Measurements from ENCODE around the gene C16orf89. TPM values are rescaled to one million over a fixed set of nuclear protein-coding genes. Genes with fewer than 3 reads are reported as not detected.

The C16orf89 gene
- total RNA-seq, 1 experiment from 2014 or later = not detected

GRCh38 chr16:5064915-5065314 is 841 bp downstream of the C16orf89 start:
- Histone ChIP-seq H3K4me3 (ENCODE audit: low read depth, low read length, poor library complexity, severe bottlenecking) (no peak overlapping the region), H3K4me1 (ENCODE audit: insufficient read depth, low read length, poor library complexity, severe bottlenecking) (no peaks in the 10 kb centered on the region), H3K36me3 (ENCODE audit: insufficient read depth, low read length, poor library complexity, severe bottlenecking) (no peaks in the 10 kb centered on the region), H3K27ac (ENCODE audit: low read depth, low read length, poor library complexity, severe bottlenecking) (no peak overlapping the region), H3K9me3 (ENCODE audit: low read depth, low read length, poor library complexity, severe bottlenecking) (no peaks in the 10 kb centered on the region), H3K27me3 (replicated peaks; ENCODE audit: insufficient read depth, low read depth, low read length, poor library complexity) (peaks cover 54% of the 10 kb centered on the region)
- no peak for TF ChIP-seq EZH2 (IDR thresholded peaks at IDR 0.05; ENCODE audit: borderline replicate concordance, low read depth, low read length, poor library complexity, severe bottlenecking)
- TF ChIP-seq CTCF (conservative IDR thresholded peaks at IDR 0.05; ENCODE audit: low read depth, low read length) = no peak
- intact Hi-C loops (cut with micrococcal nuclease; ENCODE audit: unreplicated experiment) = no loop called here
- DNase-seq (ENCODE audit: low spot score) = no peak
- ChIA-PET CTCF (no interaction called here), POLR2A (ENCODE audit: low non-redundant PET) (no interaction called here)
- no TSS peak for BruUV-seq (replicated peaks)

GRCh38 chr16:5062790-5063765 is 2.7 kb downstream of the C16orf89 start:
- H3K36me3 ChIP-seq (ENCODE audit: insufficient read depth, low read length, poor library complexity, severe bottlenecking) = no peaks in the 10 kb centered on the region
- BruUV-seq (replicated peaks) = no TSS peak
- peaks cover 54% of the 10 kb centered on the region for H3K27me3 ChIP-seq (replicated peaks; ENCODE audit: insufficient read depth, low read depth, low read length, poor library complexity)
- H3K4me1 ChIP-seq (ENCODE audit: insufficient read depth, low read length, poor library complexity, severe bottlenecking) = no peaks in the 10 kb centered on the region
- no peaks in the 10 kb centered on the region for H3K9me3 ChIP-seq (ENCODE audit: low read depth, low read length, poor library complexity, severe bottlenecking)
- TF ChIP-seq EZH2 (IDR thresholded peaks at IDR 0.05; ENCODE audit: borderline replicate concordance, low read depth, low read length, poor library complexity, severe bottlenecking) (no peak), CTCF (conservative IDR thresholded peaks at IDR 0.05; ENCODE audit: low read depth, low read length) (no peak)
- no peak overlapping the region for H3K27ac ChIP-seq (ENCODE audit: low read depth, low read length, poor library complexity, severe bottlenecking)
- POLR2A ChIA-PET (ENCODE audit: low non-redundant PET) = interaction anchor here (0.6 kb wide), 1 partner anchor 447 kb away, joined by 9 read pairs; no protein-coding TSS in a partner anchor
- no peak for DNase-seq (ENCODE audit: low spot score)
- CTCF ChIA-PET = no interaction called here
- H3K4me3 ChIP-seq (ENCODE audit: low read depth, low read length, poor library complexity, severe bottlenecking) = no peak overlapping the region
- intact Hi-C loops (cut with micrococcal nuclease; ENCODE audit: unreplicated experiment) = no loop called here

- H3K4me3 ChIP-seq (ENCODE audit: low read depth, low read length, poor library complexity, severe bottlenecking) = no peak overlapping the region
- ChIA-PET POLR2A (ENCODE audit: low non-redundant PET) (no interaction called here), CTCF (no interaction called here)
- DNase-seq (ENCODE audit: low spot score) = no peak
- intact Hi-C loops (cut with micrococcal nuclease; ENCODE audit: unreplicated experiment) = no loop called here
- no TSS peak for BruUV-seq (replicated peaks)
- no peaks in the 10 kb centered on the region for H3K36me3 ChIP-seq (ENCODE audit: insufficient read depth, low read length, poor library complexity, severe bottlenecking)
- TF ChIP-seq CTCF (conservative IDR thresholded peaks at IDR 0.05; ENCODE audit: low read depth, low read length) = no peak
- H3K4me1 ChIP-seq (ENCODE audit: insufficient read depth, low read length, poor library complexity, severe bottlenecking) = no peaks in the 10 kb centered on the region
- peaks cover 44% of the 10 kb centered on the region for H3K27me3 ChIP-seq (replicated peaks; ENCODE audit: insufficient read depth, low read depth, low read length, poor library complexity)
- H3K27ac ChIP-seq (ENCODE audit: low read depth, low read length, poor library complexity, severe bottlenecking) = no peak overlapping the region
- no peaks in the 10 kb centered on the region for H3K9me3 ChIP-seq (ENCODE audit: low read depth, low read length, poor library complexity, severe bottlenecking)
Measured at GRCh38 chr16:5062051-5062450, 3.7 kb downstream of the C16orf89 start.

All from A673 (cell line).